Thymus (tissue), 11 donors: ENCODE measurements around the gene AURKAIP1. TPM values are rescaled to one million over a fixed set of nuclear protein-coding genes. Genes with fewer than 3 reads are reported as not detected.
"Not testable (repeated sequence)": the region's sequence is repeated elsewhere in the genome, so short reads cannot be mapped to it uniquely, and the experiment has no call there.

Source experiments
- DNase-seq, 9 donors: peaks; one replicate each; pipeline ENCODE4 v3.0.0-alpha.2; 2013; ENCODE audit warnings: low spot score in 9 of 9, low read depth in 6 of 9, missing footprints in 1 of 9
- H3K27ac ChIP-seq, 2 donors: one replicate each; pipeline ENCODE4 v1.5.1; 2013; ENCODE audit warnings: control low read depth in 1 of 2, low read depth in 1 of 2, low read length in 1 of 2, mild to moderate bottlenecking in 1 of 2, moderate library complexity in 1 of 2
- H3K27me3 ChIP-seq, 2 donors: one replicate each; pipeline ENCODE4 v1.5.1; 2013; ENCODE audit warnings: low read length in 1 of 2; ENCODE audit not compliant: control insufficient read depth in 2 of 2, insufficient read depth in 1 of 2
- H3K36me3 ChIP-seq, 2 donors: one replicate each; pipeline ENCODE4 v1.5.1; 2013; ENCODE audit warnings: low read length in 1 of 2, mild to moderate bottlenecking in 1 of 2, moderate library complexity in 1 of 2; ENCODE audit not compliant: control insufficient read depth in 2 of 2, insufficient read depth in 2 of 2
- H3K4me1 ChIP-seq, 2 donors: one replicate each; pipeline ENCODE4 v1.5.1; 2013; ENCODE audit warnings: low read length in 2 of 2; ENCODE audit not compliant: control insufficient read depth in 2 of 2, insufficient read depth in 2 of 2
- H3K4me3 ChIP-seq, 2 donors: one replicate each; pipeline ENCODE4 v1.5.1; 2013; ENCODE audit warnings: low read length in 2 of 2, control low read depth in 1 of 2, mild to moderate bottlenecking in 1 of 2
- H3K9me3 ChIP-seq, 2 donors: one replicate each; pipeline ENCODE4 v1.5.1; 2013; ENCODE audit warnings: low read length in 1 of 2, mild to moderate bottlenecking in 1 of 2; ENCODE audit not compliant: control insufficient read depth in 2 of 2, insufficient read depth in 1 of 2
- WGBS: extraction: QIAGEN DNeasy Blood & Tissue Kit; methylation state at CpG from one replicate; pipeline ENCODE4 v1.1.7; 2013; 5-methylcytosine and 5-hydroxymethylcytosine counted together
- polyA plus RNA-seq: library from polyadenylated mRNA; stranded (reverse); fragments of 200-250 nt; gene quantifications from one replicate; pipeline ENCODE4 v1.2.3, GENCODE V29; 2013
- total RNA-seq: library from RNA; stranded (reverse); fragments of 120-200 nt; gene quantifications from one replicate; pipeline ENCODE4 v1.2.4, GENCODE V29; 2013
- donor health status: healthy.

AURKAIP1 gene
- total and polyA plus RNA-seq, 2 donors = 96.2 to 116 TPM

- WGBS = 83% methylated on average over 16 of the region's 16 CpGs
Measured at GRCh38 chr1:1370771-1371300, 4.2 kb downstream of the AURKAIP1 start.

GRCh38 chr1:1370094-1370493 is 4.9 kb downstream of the AURKAIP1 start:
- H3K4me3 ChIP-seq, H3K27me3 ChIP-seq, DNase-seq, H3K27ac ChIP-seq: not testable (repeated sequence)
- 97% methylated on average over 14 of the region's 14 CpGs for WGBS
- Histone ChIP-seq H3K4me1 (peaks cover 25 to 35% of the 10 kb centered on the region in 2 donors), H3K36me3 (peaks cover 13 to 17% of the 10 kb centered on the region in 2 donors), H3K9me3 (peaks cover 3 to 14% of the 10 kb centered on the region in 2 donors)

More at GRCh38 chr1:1370771-1371300, 4.2 kb downstream of the AURKAIP1 start:
- H3K9me3 ChIP-seq = peaks cover 2 to 11% of the 10 kb centered on the region in 2 donors
- peaks cover 26 to 37% of the 10 kb centered on the region in 2 donors for H3K4me1 ChIP-seq
- H3K36me3 ChIP-seq = peaks cover 13 to 17% of the 10 kb centered on the region in 2 donors
- no peak for DNase-seq
- H3K27ac ChIP-seq = no peak overlapping the region
- no peaks in the 10 kb centered on the region for H3K27me3 ChIP-seq
- H3K4me3 ChIP-seq = no peak overlapping the region

GRCh38 chr1:1367315-1367714 is 7.7 kb downstream of the AURKAIP1 start:
- Histone ChIP-seq H3K9me3 (peaks cover 3 to 14% of the 10 kb centered on the region in 2 donors), H3K4me3 (no peak overlapping the region), H3K36me3 (peaks cover 0 to 3% of the 10 kb centered on the region in 2 donors), H3K27me3 (peaks cover 0 to 7% of the 10 kb centered on the region in 2 donors), H3K4me1 (peaks cover 14 to 16% of the 10 kb centered on the region in 2 donors), H3K27ac (no peak overlapping the region)
- no peak for DNase-seq
- WGBS = 98% methylated on average over 5 of the region's 5 CpGs

- Histone ChIP-seq H3K27me3 (peaks cover 3 to 13% of the 10 kb centered on the region in 2 donors), H3K36me3 (no peaks in the 10 kb centered on the region), H3K27ac (no peak overlapping the region), H3K4me3 (no peak overlapping the region), H3K4me1 (peaks cover 7 to 9% of the 10 kb centered on the region in 2 donors), H3K9me3 (peaks cover 3 to 12% of the 10 kb centered on the region in 2 donors)
- DNase-seq = no peak
- 95% methylated on average over 3 of the region's 3 CpGs for WGBS
Measured at GRCh38 chr1:1366699-1367066, 8.3 kb downstream of the AURKAIP1 start.

- H3K9me3 ChIP-seq = peaks cover 3 to 6% of the 10 kb centered on the region in 2 donors
- no peak for DNase-seq
- H3K27me3 ChIP-seq = peaks cover 9 to 19% of the 10 kb centered on the region in 2 donors
- no peak overlapping the region for H3K4me3 ChIP-seq
- 86% methylated on average over 10 of the region's 10 CpGs for WGBS
- H3K27ac ChIP-seq = no peak overlapping the region
- H3K4me1 ChIP-seq = peaks cover 1 to 4% of the 10 kb centered on the region in 2 donors
- H3K36me3 ChIP-seq = no peaks in the 10 kb centered on the region
Measured at GRCh38 chr1:1365875-1366698, 8.9 kb downstream of the AURKAIP1 start.

GRCh38 chr1:1364266-1364665 is 10.7 kb downstream of the AURKAIP1 start:
- DNase-seq = no peak
- no peaks in the 10 kb centered on the region for H3K36me3 ChIP-seq
- peaks cover 16 to 37% of the 10 kb centered on the region in 2 donors for H3K27me3 ChIP-seq
- H3K4me3 ChIP-seq = no peak overlapping the region
- no peak overlapping the region for H3K27ac ChIP-seq
- peaks cover 3 to 6% of the 10 kb centered on the region in 2 donors for H3K9me3 ChIP-seq
- H3K4me1 ChIP-seq = peaks cover 0 to 2% of the 10 kb centered on the region in 2 donors
- 90% methylated on average over 14 of the region's 14 CpGs for WGBS

- Histone ChIP-seq H3K9me3 (peaks cover 1 to 6% of the 10 kb centered on the region in 2 donors), H3K4me1 (peaks cover 0 to 14% of the 10 kb centered on the region in 2 donors), H3K36me3 (no peaks in the 10 kb centered on the region), H3K4me3 (no peak overlapping the region), H3K27ac (no peak overlapping the region), H3K27me3 (peaks cover 34 to 60% of the 10 kb centered on the region in 2 donors)
- WGBS = 31% methylated on average over 13 of the region's 13 CpGs
- no peak for DNase-seq
Measured at GRCh38 chr1:1361982-1362423, 13.0 kb downstream of the AURKAIP1 start.

GRCh38 chr1:1361233-1361981 is 13.6 kb downstream of the AURKAIP1 start:
- Histone ChIP-seq H3K4me3 (no peak overlapping the region), H3K4me1 (peaks cover 0 to 14% of the 10 kb centered on the region in 2 donors), H3K27ac (no peak overlapping the region), H3K36me3 (no peaks in the 10 kb centered on the region), H3K27me3 (peaks cover 40 to 65% of the 10 kb centered on the region in 2 donors), H3K9me3 (peaks cover 1 to 6% of the 10 kb centered on the region in 2 donors)
- 75% methylated on average over 35 of the region's 35 CpGs for WGBS
- DNase-seq = no peak
